NCI-H2196 (cell line): ENCODE measurements around the gene TSHB.

Experiments
- DNase-seq: peaks from one replicate; lab custom pipeline; 2025; ENCODE audit not compliant: unreplicated experiment; lab: John Stamatoyannopoulos, UW

Gene TSHB

GRCh38 chr1:115059316-115059715 lies 29.7 kb downstream of the TSHB start:
- DNase-seq, result no peak

DNA sequence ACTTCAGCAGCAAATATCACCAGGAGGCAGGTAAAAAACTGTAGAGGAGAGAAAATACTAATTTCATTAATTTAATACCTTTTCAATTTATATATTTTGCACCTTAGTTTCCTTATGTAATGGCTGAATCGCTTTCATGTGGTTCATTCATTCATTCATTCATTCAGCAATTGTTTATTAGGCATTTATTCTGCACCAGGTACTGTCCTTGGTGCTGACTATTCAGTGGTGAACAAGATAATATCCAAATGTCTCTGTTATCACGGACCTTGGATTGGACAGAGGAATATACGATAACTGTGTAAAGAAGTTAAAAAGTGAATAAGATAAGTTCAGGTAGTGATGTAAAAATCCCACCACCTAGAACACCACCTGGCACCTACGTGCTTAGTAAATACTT lies 30.9 kb downstream of the TSHB start:
- no peak for DNase-seq

GRCh38 chr1:115062542-115063004 lies 32.9 kb downstream of the TSHB start:
- DNase-seq, result no peak

DNA sequence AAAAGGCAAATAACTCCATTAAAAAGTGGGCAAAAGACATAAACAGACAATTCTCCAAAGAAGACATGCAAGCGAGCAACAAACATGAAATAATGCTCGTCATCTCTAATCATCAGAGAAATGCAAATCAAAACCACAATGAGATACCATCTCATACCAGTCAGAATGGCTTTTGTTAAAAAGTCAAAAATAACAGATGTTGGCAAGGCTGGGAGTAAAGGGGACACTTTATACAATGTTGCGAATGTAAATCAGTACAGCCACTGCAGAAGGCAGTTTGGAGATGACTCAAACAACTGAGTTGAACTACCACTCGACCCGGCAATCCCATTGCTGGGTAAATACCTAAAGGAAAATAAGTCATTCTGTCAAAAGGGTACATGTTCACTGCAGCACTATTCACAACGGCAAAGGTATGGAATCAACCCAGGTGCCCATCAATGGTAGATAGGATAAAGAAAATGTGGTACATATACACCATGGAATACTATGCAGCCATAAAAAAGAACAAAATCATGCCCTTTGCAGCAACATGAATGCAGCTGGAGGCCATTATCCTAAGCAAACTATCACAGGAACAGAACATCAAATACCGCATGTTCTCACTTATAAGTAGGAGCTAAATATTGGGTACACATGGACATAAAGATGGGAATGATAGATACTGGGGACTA lies 33.7 kb downstream of the TSHB start:
- no peak for DNase-seq

- no peak for DNase-seq
These were observed 34.8 kb downstream of the TSHB start for GRCh38 chr1:115064461-115064860.

GRCh38 chr1:115065021-115065420 lies 35.4 kb downstream of the TSHB start:
- no peak for DNase-seq

GRCh38 chr1:115067161-115067859 lies 37.7 kb downstream of the TSHB start:
- DNase-seq, result no peak

- DNase-seq, result peak; percentile 1
These were observed 39.4 kb downstream of the TSHB start for GRCh38 chr1:115068826-115069585.

GRCh38 chr1:115069659-115070308 lies 40.2 kb downstream of the TSHB start:
- DNase-seq, result no peak

GRCh38 chr1:115071012-115071664 lies 41.5 kb downstream of the TSHB start:
- no peak for DNase-seq

DNA sequence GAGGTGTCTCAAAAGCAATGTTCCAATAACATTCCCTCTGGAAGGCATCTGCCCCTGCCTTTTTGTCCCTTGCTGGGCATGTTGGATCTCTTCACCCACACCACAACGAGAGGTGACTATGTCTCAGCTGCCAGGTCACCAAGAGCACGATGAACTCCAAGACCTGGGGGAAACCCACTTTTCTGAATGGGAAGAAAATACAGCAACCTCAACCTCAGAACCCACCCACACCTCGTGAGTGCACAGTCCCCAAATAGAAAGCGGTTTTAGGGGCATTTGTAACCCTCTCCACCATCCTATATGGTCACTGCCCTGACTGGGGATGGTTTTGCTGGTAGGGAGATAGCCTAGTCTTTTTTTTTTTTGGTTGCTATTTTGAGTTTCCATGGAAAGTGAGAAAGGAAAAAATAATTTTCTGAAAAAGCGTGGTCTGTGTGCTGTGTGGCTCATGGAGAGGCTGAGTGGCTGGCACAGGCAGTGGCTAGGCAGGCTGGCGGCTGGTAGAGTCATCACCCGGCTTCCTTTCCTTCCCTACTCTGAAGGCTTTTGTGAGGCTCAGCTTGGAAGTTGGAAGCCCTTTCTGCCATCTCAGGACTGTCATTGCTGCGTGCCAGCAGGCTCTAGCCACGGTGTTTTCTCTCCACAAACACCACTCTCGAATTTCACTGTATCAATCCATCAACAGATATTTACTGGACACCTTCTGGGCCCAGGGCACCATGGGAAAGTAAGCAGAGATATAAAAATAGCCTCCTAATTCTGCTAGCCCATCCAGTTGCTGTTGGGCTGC lies 43.9 kb downstream of the TSHB start:
- DNase-seq, result no peak

GRCh38 chr1:115074839-115075534 lies 45.4 kb downstream of the TSHB start:
- no peak for DNase-seq

- DNase-seq, result no peak
These were observed 46.8 kb downstream of the TSHB start for GRCh38 chr1:115076384-115076915.

GRCh38 chr1:115077286-115077983 lies 47.8 kb downstream of the TSHB start:
- no peak for DNase-seq

DNA sequence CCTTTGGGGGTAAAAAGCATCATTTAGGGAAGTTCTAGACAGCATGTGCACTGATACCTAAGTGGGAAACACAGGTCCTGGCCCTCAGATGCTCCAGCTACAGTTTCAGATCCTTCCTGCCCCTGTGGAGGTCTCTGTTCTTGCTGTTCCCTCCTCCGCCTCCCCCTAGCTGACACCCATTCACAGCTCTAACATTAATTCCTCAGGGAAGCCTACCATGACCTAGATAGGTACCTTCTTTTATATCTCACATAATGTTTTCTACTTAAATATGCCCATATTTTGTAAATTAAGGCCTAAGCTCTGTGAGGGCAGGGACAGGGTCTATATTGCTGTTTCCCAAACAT lies 48.3 kb downstream of the TSHB start:
- DNase-seq, result no peak

DNA sequence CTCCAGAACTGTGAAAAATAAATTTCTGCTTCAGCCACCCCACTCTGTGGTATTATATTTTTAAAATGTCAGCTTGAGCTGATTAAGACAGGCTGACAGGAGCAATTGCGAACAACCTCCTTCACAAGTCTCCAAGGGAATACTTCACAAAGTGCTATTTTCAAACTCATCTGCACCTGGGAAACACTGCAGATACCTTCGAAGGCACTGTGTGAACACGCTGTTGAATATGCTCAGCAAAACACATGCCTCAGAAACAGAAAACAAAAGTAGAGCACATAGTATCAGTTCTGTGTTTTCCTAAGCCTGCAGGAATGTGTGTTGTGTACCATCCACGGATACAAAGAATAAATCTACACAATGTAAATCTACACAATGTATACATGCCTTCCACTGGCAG lies 49.1 kb downstream of the TSHB start:
- no peak for DNase-seq

DNA sequence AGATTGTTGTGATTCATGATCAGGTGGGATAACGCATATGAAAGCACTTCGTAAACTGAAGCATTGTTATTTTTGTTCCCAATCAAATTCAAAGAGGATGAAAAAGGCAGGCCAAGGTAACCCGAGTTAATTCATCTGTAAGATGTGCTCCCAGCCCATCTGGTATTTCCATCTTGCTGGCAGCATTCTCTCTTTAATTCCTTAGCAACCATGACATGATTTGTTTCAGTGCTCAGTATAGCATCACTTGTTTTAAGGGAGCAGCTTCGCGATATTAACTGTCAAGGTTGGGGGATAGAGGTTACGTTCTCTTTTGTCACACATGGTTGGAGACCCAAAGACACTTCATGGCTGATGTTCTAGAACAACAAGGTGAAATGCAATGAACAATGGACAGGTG lies 53.3 kb downstream of the TSHB start:
- no peak for DNase-seq
